Smooth muscle cell (in vitro differentiated cells): Measurements from ENCODE around the gene FLYWCH1. TPM values are rescaled to one million over a fixed set of nuclear protein-coding genes. Genes with fewer than 3 reads are reported as not detected.

Experiments used
- DNase-seq: peaks from one replicate; lab custom pipeline; 2025; ENCODE audit not compliant: unreplicated experiment; lab: John Stamatoyannopoulos, UW
- H2AFZ ChIP-seq: fragments of 200-600 bp; sonication (generic); 2 replicates; pipeline ENCODE4 v1.6.0; 2016; ENCODE audit warnings: antibody characterized with exemption, low read depth, mild to moderate bottlenecking
- H3F3A ChIP-seq: fragments of 200-600 bp; sonication (generic); 2 replicates; pipeline ENCODE4 v1.6.0; 2017; ENCODE audit warnings: antibody characterized with exemption, low read depth
- H3K27ac ChIP-seq: fragments of 200-600 bp; sonication (generic); 2 replicates; pipeline ENCODE4 v1.5.1; 2016; ENCODE audit warnings: low read depth, mild to moderate bottlenecking
- H3K27me3 ChIP-seq: fragments of 200-600 bp; sonication (generic); 2 replicates; pipeline ENCODE4 v1.6.1; 2016; ENCODE audit warnings: low read depth, mild to moderate bottlenecking
- H3K36me3 ChIP-seq: fragments of 200-600 bp; sonication (generic); 2 replicates; pipeline ENCODE4 v1.5.1; 2016; ENCODE audit warnings: low read depth
- H3K4me1 ChIP-seq: fragments of 200-600 bp; sonication (generic); 2 replicates; pipeline ENCODE4 v1.5.1; 2016; ENCODE audit warnings: low read depth
- H3K4me2 ChIP-seq: fragments of 200-600 bp; sonication (generic); 2 replicates; pipeline ENCODE4 v1.6.0; 2016; ENCODE audit warnings: mild to moderate bottlenecking
- H3K4me3 ChIP-seq: fragments of 200-600 bp; sonication (generic); 2 replicates; pipeline ENCODE4 v1.5.1; 2016; ENCODE audit warnings: mild to moderate bottlenecking
- H3K79me2 ChIP-seq: fragments of 200-600 bp; sonication (generic); 2 replicates; pipeline ENCODE4 v1.6.0; 2016; ENCODE audit warnings: low read depth, mild to moderate bottlenecking
- H3K9ac ChIP-seq: fragments of 200-600 bp; sonication (generic); 2 replicates; pipeline ENCODE4 v1.6.0; 2016; ENCODE audit warnings: low read depth
- H3K9me3 ChIP-seq: fragments of 200-600 bp; sonication (generic); replicated peaks from 2 replicates; pipeline ENCODE4 v1.5.1; 2016; ENCODE audit warnings: low read depth
- H4K20me1 ChIP-seq: fragments of 200-600 bp; sonication (generic); 2 replicates; pipeline ENCODE4 v1.6.0; 2016; ENCODE audit warnings: low read depth
- CTCF ChIP-seq: fragments of 200-600 bp; sonication (generic); IDR thresholded peaks from 2 replicates; pipeline ENCODE4 v1.5.1; 2017; ENCODE audit warnings: borderline replicate concordance, mild to moderate bottlenecking, antibody characterized with exemption; ENCODE audit not compliant: insufficient read depth, poor library complexity, severe bottlenecking
- WGBS: methylation state at CpG from one replicate; pipeline ENCODE4 v1.1.7; 2016; ENCODE audit warnings: low lambda C conversion rate; 5-methylcytosine and 5-hydroxymethylcytosine counted together
- polyA plus RNA-seq: library from polyadenylated mRNA; unstranded; fragments of >200 nt; fragmentation: Nextera tagmentation; extraction: Ambion mirVana; gene quantifications from 2 replicates; pipeline ENCODE4 v1.2.1, GENCODE V29; 2016
- total RNA-seq: library from RNA; depleted of rRNA; stranded (reverse); fragments of >200 nt; gene quantifications from 2 replicates; pipeline ENCODE4 v1.2.3, GENCODE V29; 2014

FLYWCH1 gene
- total and polyA plus RNA-seq, 2 experiments from 2014 or later, result 13.5 to 26.0 TPM

DNA sequence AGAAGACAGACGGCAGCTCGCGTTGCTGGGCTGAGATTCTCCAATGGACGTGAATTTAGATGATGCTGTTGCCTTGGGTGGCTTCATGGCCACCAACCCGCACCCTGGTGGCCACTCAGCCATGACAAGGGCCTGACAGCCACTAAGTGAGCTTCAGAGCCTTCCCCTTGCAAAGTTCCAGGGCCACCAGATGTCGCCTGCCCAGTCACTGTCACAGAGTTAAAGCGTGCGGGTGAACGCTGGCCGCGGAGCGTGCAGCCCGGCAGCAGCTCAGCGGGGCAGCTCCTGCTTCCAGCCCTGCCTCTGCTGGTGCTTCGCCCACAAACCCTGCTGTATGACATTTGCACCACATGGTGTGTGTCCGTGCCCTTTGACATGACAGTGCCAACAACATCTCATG is 39.0 kb downstream of the FLYWCH1 start:
- no peak for DNase-seq
- WGBS, result 89% methylated on average over 16 of the region's 16 CpGs
- TF ChIP-seq CTCF, result no peak
- Histone ChIP-seq H3K4me1 (no peaks in the 10 kb centered on the region), H3K4me3 (no peak overlapping the region), H3K27ac (no peak overlapping the region), H3K27me3 (no peaks in the 10 kb centered on the region), H3F3A (no peaks in the 10 kb centered on the region), H3K9me3 (no peaks in the 10 kb centered on the region), H4K20me1 (no peaks in the 10 kb centered on the region), H3K36me3 (no peaks in the 10 kb centered on the region), H3K79me2 (no peaks in the 10 kb centered on the region), H3K4me2 (no peak overlapping the region), H2AFZ (no peak overlapping the region), H3K9ac (no peak overlapping the region)

DNA sequence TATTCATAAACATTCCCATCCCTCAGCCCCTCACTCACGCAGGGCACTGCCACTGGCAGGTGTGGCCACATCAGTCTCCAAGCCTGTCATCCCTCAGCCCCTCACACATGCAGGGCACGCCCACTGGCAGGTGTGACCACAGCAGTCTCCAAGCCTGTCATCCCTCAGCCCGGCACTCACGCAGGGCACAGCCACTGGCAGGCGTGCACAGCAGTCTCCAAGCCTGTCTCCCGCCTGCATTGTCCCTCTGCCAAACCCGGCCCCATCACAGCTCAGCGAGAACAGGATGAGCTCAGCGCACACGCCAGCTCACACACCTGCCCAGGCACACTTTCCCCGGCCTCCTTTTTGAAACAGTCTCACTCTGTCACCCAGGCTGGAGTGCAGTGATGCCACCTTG is 40.9 kb downstream of the FLYWCH1 start:
- no peak overlapping the region for H3K9ac ChIP-seq
- no peaks in the 10 kb centered on the region for H4K20me1 ChIP-seq
- TF ChIP-seq CTCF, result no peak
- no peaks in the 10 kb centered on the region for H3F3A ChIP-seq
- H2AFZ ChIP-seq, result no peak overlapping the region
- DNase-seq, result no peak
- H3K27me3 ChIP-seq, result no peaks in the 10 kb centered on the region
- no peaks in the 10 kb centered on the region for H3K36me3 ChIP-seq
- no peak overlapping the region for H3K4me2 ChIP-seq
- H3K27ac ChIP-seq, result no peak overlapping the region
- no peaks in the 10 kb centered on the region for H3K4me1 ChIP-seq
- no peaks in the 10 kb centered on the region for H3K9me3 ChIP-seq
- no peak overlapping the region for H3K4me3 ChIP-seq
- WGBS, result 86% methylated on average over 11 of the region's 11 CpGs
- no peaks in the 10 kb centered on the region for H3K79me2 ChIP-seq

DNA sequence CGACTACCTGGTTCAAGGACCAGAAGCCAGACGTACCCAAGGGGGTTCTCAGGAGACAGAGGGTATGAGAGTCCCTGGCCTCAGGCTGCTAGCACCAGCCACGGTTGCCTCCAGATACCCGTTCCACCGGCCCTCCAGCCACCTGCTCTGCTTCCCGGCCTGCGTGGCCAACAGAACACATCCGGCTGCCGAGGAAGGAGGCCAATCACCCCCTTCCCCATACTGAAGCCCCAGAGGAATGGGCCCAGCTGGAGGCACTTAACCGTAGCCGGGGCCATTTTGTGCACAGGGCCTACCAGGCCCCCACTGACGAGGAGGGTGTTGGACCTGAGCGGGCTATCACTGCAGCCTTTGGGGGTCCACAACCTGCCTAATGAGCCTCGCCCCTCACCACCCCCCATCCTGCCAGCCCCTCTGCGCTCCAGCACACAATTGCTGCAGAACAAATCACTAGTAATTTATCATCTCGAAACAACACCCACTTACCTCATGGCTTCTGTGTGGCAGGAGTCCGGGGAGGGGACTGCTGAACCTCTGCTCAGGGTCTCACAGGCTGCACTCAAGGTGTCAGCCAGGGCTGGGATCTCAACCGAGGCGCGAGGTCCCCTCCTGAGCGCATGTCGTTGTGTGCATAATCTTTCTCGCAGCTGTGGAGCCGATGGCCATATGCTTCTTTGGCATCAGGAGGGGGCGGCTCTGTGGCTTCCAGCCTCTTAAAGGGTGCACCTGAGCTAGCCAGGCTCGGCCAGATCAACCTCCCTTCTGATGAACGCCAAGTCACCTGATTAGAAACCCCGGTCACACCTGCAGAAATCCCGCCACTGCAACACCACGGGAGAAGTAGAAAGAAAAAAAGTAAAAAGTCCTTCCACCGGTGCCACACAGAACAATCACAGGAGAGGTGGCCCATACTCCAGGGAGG is 42.2 kb downstream of the FLYWCH1 start:
- Histone ChIP-seq H2AFZ (no peak overlapping the region), H4K20me1 (no peaks in the 10 kb centered on the region), H3K9me3 (no peaks in the 10 kb centered on the region), H3K9ac (no peak overlapping the region), H3K4me2 (no peak overlapping the region), H3K27ac (no peak overlapping the region), H3K27me3 (no peaks in the 10 kb centered on the region), H3K4me1 (no peaks in the 10 kb centered on the region), H3K36me3 (no peaks in the 10 kb centered on the region), H3K79me2 (no peaks in the 10 kb centered on the region), H3F3A (no peaks in the 10 kb centered on the region), H3K4me3 (no peak overlapping the region)
- no peak for TF ChIP-seq CTCF
- WGBS, result 81% methylated on average over 30 of the region's 31 CpGs
- no peak for DNase-seq
